MCF 10A (cell line): ENCODE measurements around the gene BCL6B. TPM values are rescaled to one million over a fixed set of nuclear protein-coding genes. Genes with fewer than 3 reads are reported as not detected.

ENCODE experiments used
- BruUV-seq: library from RNA; stranded (reverse); fragments of 400-500 nt; replicated peaks from 2 replicates; lab custom pipeline; 2021; lab: Mats Ljungman, UMichigan
- CTCF ChIA-PET: fragments of 300-600 bp; sonication (Branson Sonifier 250); formaldehyde crosslinking; extraction: SDS; loops from one replicate; lab custom pipeline; 2021; ENCODE audit warnings: antibody characterized with exemption, inconsistent platforms; lab: Yijun Ruan, JAX
- POLR2A ChIA-PET: fragments of 300-600, 350-650 bp; sonication (Branson Sonifier 250); formaldehyde crosslinking; extraction: SDS; loops from one replicate; lab custom pipeline; 2020; ENCODE audit warnings: antibody characterized with exemption, inconsistent platforms; lab: Yijun Ruan, JAX
- DNase-seq: peaks from one replicate; pipeline ENCODE4 v3.0.0-alpha.2; 2018; ENCODE audit not compliant: unreplicated experiment
- H3K27ac Mint-ChIP-seq: one replicate; pipeline ENCODE4 v1.8.0; 2022; ENCODE audit warnings: mild to moderate bottlenecking, low read depth, mixed read lengths; ENCODE audit not compliant: unreplicated experiment
- H3K27me3 Mint-ChIP-seq: one replicate; pipeline ENCODE4 v1.8.0; 2022; ENCODE audit warnings: mixed read lengths; ENCODE audit not compliant: insufficient read depth, unreplicated experiment
- H3K36me3 Mint-ChIP-seq: one replicate; pipeline ENCODE4 v1.8.0; 2022; ENCODE audit warnings: mild to moderate bottlenecking, moderate library complexity, mixed read lengths; ENCODE audit not compliant: insufficient read depth, unreplicated experiment
- H3K4me1 Mint-ChIP-seq: one replicate; pipeline ENCODE4 v1.8.0; 2022; ENCODE audit warnings: mixed read lengths; ENCODE audit not compliant: insufficient read depth, unreplicated experiment
- H3K4me3 Mint-ChIP-seq: one replicate; pipeline ENCODE4 v1.8.0; 2022; ENCODE audit warnings: mild to moderate bottlenecking, moderate library complexity, mixed read lengths; ENCODE audit not compliant: unreplicated experiment
- H3K9me3 Mint-ChIP-seq: one replicate; pipeline ENCODE4 v1.8.0; 2022; ENCODE audit warnings: mixed read lengths; ENCODE audit not compliant: unreplicated experiment
- CTCF ChIP-seq: fragments of 200-600 bp; IDR thresholded peaks from one replicate; pipeline ENCODE4 v1.8.0; 2022; ENCODE audit warnings: antibody characterized with exemption, mild to moderate bottlenecking; ENCODE audit not compliant: unreplicated experiment
- intact Hi-C: fragments of 100-400 bp; cut with micrococcal nuclease; formaldehyde crosslinking; loops from 2 replicates; pipeline ENCODE4 v1.14.1; 2022
- total RNA-seq: library from RNA; stranded (reverse); gene quantifications from 2 replicates; pipeline ENCODE4 v1.2.3, GENCODE V29; 2022

Gene BCL6B
- total RNA-seq, 1 experiment from 2014 or later: not detected

DNA sequence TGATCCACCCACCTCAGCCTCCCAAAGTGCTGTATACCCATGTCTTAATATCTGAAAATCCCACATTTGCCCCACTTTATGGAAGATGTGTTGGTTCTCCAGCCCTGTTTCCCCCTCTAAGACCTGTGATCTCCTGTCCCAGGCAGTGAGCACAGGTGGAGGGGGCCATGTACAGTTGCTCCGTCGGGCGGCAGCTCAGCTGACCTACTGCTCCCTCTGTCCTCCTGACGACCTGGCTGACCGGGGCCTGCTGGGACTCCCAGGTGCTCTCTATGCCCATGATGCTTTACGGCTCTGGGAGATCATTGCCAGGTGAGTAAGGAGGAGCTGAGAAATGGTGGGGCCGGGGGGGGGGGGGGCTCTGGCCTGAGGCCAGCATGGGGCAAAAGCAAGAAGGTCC, 17.1 kb upstream of the BCL6B start:
- H3K27me3 Mint-ChIP-seq: no peaks in the 10 kb centered on the region
- no peaks in the 10 kb centered on the region for H3K9me3 Mint-ChIP-seq
- TF ChIP-seq CTCF: no peak
- ChIA-PET POLR2A (interaction anchor here (1.3 kb wide), 1 partner anchor 152 kb away, joined by 3 read pairs; no protein-coding TSS in a partner anchor), CTCF (interaction anchor here (0.6 to 8.2 kb wide), 8 partner anchors 16 to 341 kb away, joined by 3 to 137 read pairs (median 3); no protein-coding TSS in a partner anchor)
- peaks cover 19% of the 10 kb centered on the region for H3K4me1 Mint-ChIP-seq
- H3K27ac Mint-ChIP-seq: no peak overlapping the region
- intact Hi-C loops: loop anchor here (1.0 kb wide), 2 partner anchors 162 to 339 kb away; no protein-coding TSS in a partner anchor
- BruUV-seq: no TSS peak
- peaks cover 60% of the 10 kb centered on the region for H3K36me3 Mint-ChIP-seq
- no peak overlapping the region for H3K4me3 Mint-ChIP-seq
- no peak for DNase-seq

DNA sequence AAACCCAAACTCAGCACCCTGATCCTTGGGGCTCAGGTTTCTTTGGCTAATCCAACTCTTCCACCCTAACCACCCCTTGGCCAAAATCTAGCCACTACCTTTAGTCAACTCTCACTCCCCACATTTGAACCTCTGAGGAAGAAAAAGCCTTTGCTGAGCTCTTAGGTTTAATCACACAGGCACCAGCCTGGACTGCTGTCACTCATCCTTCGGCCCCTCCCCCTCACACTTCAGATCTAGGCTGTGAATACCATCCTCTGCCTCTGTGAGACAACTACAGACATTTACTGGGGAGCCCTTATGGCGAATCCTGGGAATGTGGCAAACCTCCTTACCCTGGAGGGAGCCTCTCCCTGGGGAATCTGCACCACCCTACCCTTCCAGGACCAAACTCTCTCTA, 15.7 kb upstream of the BCL6B start:
- intact Hi-C loops: no loop called here
- Mint-ChIP-seq H3K27me3 (no peaks in the 10 kb centered on the region), H3K9me3 (no peaks in the 10 kb centered on the region), H3K36me3 (peaks cover 49% of the 10 kb centered on the region), H3K4me3 (no peak overlapping the region), H3K27ac (no peak overlapping the region), H3K4me1 (peaks cover 23% of the 10 kb centered on the region)
- no TSS peak for BruUV-seq
- ChIA-PET CTCF (interaction anchor here (0.6 to 8.2 kb wide), 6 partner anchors 12 to 341 kb away, joined by 3 to 137 read pairs (median 4); no protein-coding TSS in a partner anchor), POLR2A (no interaction called here)
- DNase-seq: no peak
- TF ChIP-seq CTCF: no peak

GRCh38 chr17:7010523-7010922, 12.3 kb upstream of the BCL6B start:
- no peaks in the 10 kb centered on the region for H3K27me3 Mint-ChIP-seq
- H3K4me3 Mint-ChIP-seq: peak overlapping the region; percentile 96
- no peak for TF ChIP-seq CTCF
- peaks cover 17% of the 10 kb centered on the region for H3K4me1 Mint-ChIP-seq
- intact Hi-C loops: no loop called here
- POLR2A ChIA-PET: interaction anchor here (0.6 to 1.2 kb wide), 4 partner anchors 25 to 359 kb away, joined by 3 to 5 read pairs (median 3); partner anchors contain the start of genes C17orf100, MED31 and SLC16A13
- peaks cover 53% of the 10 kb centered on the region for H3K36me3 Mint-ChIP-seq
- BruUV-seq: no TSS peak
- no peak overlapping the region for H3K27ac Mint-ChIP-seq
- CTCF ChIA-PET: interaction anchor here (0.7 to 2.6 kb wide), 2 partner anchors 167 to 344 kb away, joined by 3 to 8 read pairs; no protein-coding TSS in a partner anchor
- no peak for DNase-seq
- no peaks in the 10 kb centered on the region for H3K9me3 Mint-ChIP-seq

GRCh38 chr17:7011415-7011814, 11.4 kb upstream of the BCL6B start:
- no TSS peak for BruUV-seq
- ChIA-PET CTCF (interaction anchor here (0.7 to 2.6 kb wide), 2 partner anchors 168 to 345 kb away, joined by 3 to 8 read pairs; no protein-coding TSS in a partner anchor), POLR2A (interaction anchor here (1.0 to 2.5 kb wide), 4 partner anchors 24 to 342 kb away, joined by 3 to 21 read pairs (median 7); partner anchors contain the start of gene SLC16A13)
- intact Hi-C loops: no loop called here
- H3K27ac Mint-ChIP-seq: peak overlapping the region; percentile 99
- no peaks in the 10 kb centered on the region for H3K27me3 Mint-ChIP-seq
- no peak for DNase-seq
- H3K9me3 Mint-ChIP-seq: no peaks in the 10 kb centered on the region
- peaks cover 17% of the 10 kb centered on the region for H3K4me1 Mint-ChIP-seq
- H3K4me3 Mint-ChIP-seq: peak overlapping the region; percentile 96
- TF ChIP-seq CTCF: no peak
- peaks cover 48% of the 10 kb centered on the region for H3K36me3 Mint-ChIP-seq
